Measurements from ENCODE around the gene CEACAM20.

Gene CEACAM20

GRCh38 chr19:44521370-44521769 is 8.1 kb downstream of the CEACAM20 start:
- WGBS: 86% methylated on average over 2 of the region's 2 CpGs
- H3K4me1 ChIP-seq (ENCODE audit: insufficient read depth, low read length): no peaks in the 10 kb centered on the region
- H3K27me3 ChIP-seq (ENCODE audit: insufficient read depth, low read length): no peaks in the 10 kb centered on the region; the same call in 1 of the 2 replicates
- H3K9me3 ChIP-seq (ENCODE audit: insufficient read depth, low read depth, low read length): 0 out of 2 replicates have a peak, but pooled peaks cover 5% of the 10 kb centered on the region
- no peak overlapping the region for H3K9ac ChIP-seq (ENCODE audit: low read depth, low read length)
- H3K4me3 ChIP-seq (ENCODE audit: low read length): no peak overlapping the region
- H3K27ac ChIP-seq (ENCODE audit: low read depth, low read length): no peak overlapping the region
- H3K36me3 ChIP-seq (ENCODE audit: insufficient read depth, low read length): no peaks in the 10 kb centered on the region

- H3K36me3 ChIP-seq (ENCODE audit: insufficient read depth, low read length): no peaks in the 10 kb centered on the region
- H3K4me3 ChIP-seq (ENCODE audit: low read length): no peak overlapping the region
- H3K9me3 ChIP-seq (ENCODE audit: insufficient read depth, low read depth, low read length): 0 out of 2 replicates have a peak, but pooled peaks cover 5% of the 10 kb centered on the region
- no peaks in the 10 kb centered on the region for H3K27me3 ChIP-seq (ENCODE audit: insufficient read depth, low read length)
- 76% methylated on average over 7 of the region's 7 CpGs for WGBS
- H3K4me1 ChIP-seq (ENCODE audit: insufficient read depth, low read length): no peaks in the 10 kb centered on the region
- no peak overlapping the region for H3K9ac ChIP-seq (ENCODE audit: low read depth, low read length)
- H3K27ac ChIP-seq (ENCODE audit: low read depth, low read length): no peak overlapping the region
Observed at GRCh38 chr19:44517146-44517545, 12.3 kb downstream of the CEACAM20 start.

- Histone ChIP-seq H3K36me3 (ENCODE audit: insufficient read depth, low read length) (no peaks in the 10 kb centered on the region), H3K9me3 (ENCODE audit: insufficient read depth, low read depth, low read length) (0 out of 2 replicates have a peak, but pooled peaks cover 1% of the 10 kb centered on the region), H3K27me3 (ENCODE audit: insufficient read depth, low read length) (no peaks in the 10 kb centered on the region), H3K27ac (ENCODE audit: low read depth, low read length) (no peak overlapping the region), H3K9ac (ENCODE audit: low read depth, low read length) (no peak overlapping the region), H3K4me1 (ENCODE audit: insufficient read depth, low read length) (no peaks in the 10 kb centered on the region), H3K4me3 (ENCODE audit: low read length) (no peak overlapping the region)
- 86% methylated on average over 1 of the region's 1 CpG for WGBS
Observed at GRCh38 chr19:44515907-44516306, 13.6 kb downstream of the CEACAM20 start.

- Histone ChIP-seq H3K4me1 (ENCODE audit: insufficient read depth, low read length) (no peaks in the 10 kb centered on the region), H3K36me3 (ENCODE audit: insufficient read depth, low read length) (no peaks in the 10 kb centered on the region), H3K27ac (ENCODE audit: low read depth, low read length) (no peak overlapping the region), H3K9ac (ENCODE audit: low read depth, low read length) (no peak overlapping the region), H3K27me3 (ENCODE audit: insufficient read depth, low read length) (no peaks in the 10 kb centered on the region), H3K4me3 (ENCODE audit: low read length) (no peak overlapping the region), H3K9me3 (ENCODE audit: insufficient read depth, low read depth, low read length) (no peaks in the 10 kb centered on the region)
- 93% methylated on average over 3 of the region's 3 CpGs for WGBS
Observed at GRCh38 chr19:44515031-44515430, 14.4 kb downstream of the CEACAM20 start.

- no peak overlapping the region for H3K27ac ChIP-seq (ENCODE audit: low read depth, low read length)
- no peaks in the 10 kb centered on the region for H3K36me3 ChIP-seq (ENCODE audit: insufficient read depth, low read length)
- 0 out of 2 replicates have a peak, but pooled peaks cover 3% of the 10 kb centered on the region for H3K27me3 ChIP-seq (ENCODE audit: insufficient read depth, low read length)
- WGBS: 37% methylated on average over 12 of the region's 12 CpGs
- H3K9me3 ChIP-seq (ENCODE audit: insufficient read depth, low read depth, low read length): peaks cover 10% of the 10 kb centered on the region; the same call in 1 of the 2 replicates
- no peak overlapping the region for H3K9ac ChIP-seq (ENCODE audit: low read depth, low read length)
- no peak overlapping the region for H3K4me3 ChIP-seq (ENCODE audit: low read length)
- H3K4me1 ChIP-seq (ENCODE audit: insufficient read depth, low read length): no peaks in the 10 kb centered on the region
Observed at GRCh38 chr19:44512326-44513298, 16.9 kb downstream of the CEACAM20 start.

GRCh38 chr19:44509478-44509877 is 20.0 kb downstream of the CEACAM20 start:
- Histone ChIP-seq H3K4me3 (ENCODE audit: low read length) (no peak overlapping the region), H3K36me3 (ENCODE audit: insufficient read depth, low read length) (no peaks in the 10 kb centered on the region), H3K27ac (ENCODE audit: low read depth, low read length) (no peak overlapping the region), H3K4me1 (ENCODE audit: insufficient read depth, low read length) (no peaks in the 10 kb centered on the region), H3K9ac (ENCODE audit: low read depth, low read length) (no peak overlapping the region), H3K27me3 (ENCODE audit: insufficient read depth, low read length) (peaks cover 10% of the 10 kb centered on the region; the same call in 1 of the 2 replicates), H3K9me3 (ENCODE audit: insufficient read depth, low read depth, low read length) (peaks cover 14% of the 10 kb centered on the region; the same call in 1 of the 2 replicates)

GRCh38 chr19:44499962-44500949 is 29.2 kb downstream of the CEACAM20 start, which contains the start of gene ZNF180:
Gene ZNF180 (minus strand): TSS chr19:44500522. CDS start chr19:44497334, 3,188 bp downstream.
- Histone ChIP-seq H3K9ac (ENCODE audit: low read depth, low read length) (peak within 1 kb of the TSS; percentile 79), H3K27ac (ENCODE audit: low read depth, low read length) (peak within 1 kb of the TSS; percentile 66), H3K9me3 (ENCODE audit: insufficient read depth, low read depth, low read length) (peaks cover 34% of the 10 kb centered on the region), H3K4me1 (ENCODE audit: insufficient read depth, low read length) (peaks cover 6% of the 10 kb centered on the region; the same call in 1 of the 2 replicates), H3K36me3 (ENCODE audit: insufficient read depth, low read length) (peaks cover 26% of the 10 kb centered on the region), H3K4me3 (ENCODE audit: low read length) (peak within 1 kb of the TSS; percentile 85), H3K27me3 (ENCODE audit: insufficient read depth, low read length) (no peaks in the 10 kb centered on the region)
- under 1% methylated on average over 75 of the region's 78 CpGs for WGBS

GRCh38 chr19:44499559-44499958 is 29.9 kb downstream of the CEACAM20 start:
- Histone ChIP-seq H3K27ac (ENCODE audit: low read depth, low read length) (peak overlapping the region; percentile 66; the same call in 1 of the 2 replicates), H3K4me1 (ENCODE audit: insufficient read depth, low read length) (peaks cover 6% of the 10 kb centered on the region; the same call in 1 of the 2 replicates), H3K4me3 (ENCODE audit: low read length) (peak overlapping the region; percentile 85), H3K36me3 (ENCODE audit: insufficient read depth, low read length) (peaks cover 33% of the 10 kb centered on the region), H3K27me3 (ENCODE audit: insufficient read depth, low read length) (no peaks in the 10 kb centered on the region), H3K9me3 (ENCODE audit: insufficient read depth, low read depth, low read length) (peaks cover 41% of the 10 kb centered on the region), H3K9ac (ENCODE audit: low read depth, low read length) (peak overlapping the region; percentile 79)
- WGBS: 20% methylated on average over 6 of the region's 6 CpGs

GRCh38 chr19:44498988-44499387 is 30.5 kb downstream of the CEACAM20 start:
- WGBS: 94% methylated on average over 9 of the region's 9 CpGs
- no peak overlapping the region for H3K9ac ChIP-seq (ENCODE audit: low read depth, low read length)
- peaks cover 46% of the 10 kb centered on the region for H3K9me3 ChIP-seq (ENCODE audit: insufficient read depth, low read depth, low read length)
- peaks cover 38% of the 10 kb centered on the region for H3K36me3 ChIP-seq (ENCODE audit: insufficient read depth, low read length)
- H3K4me3 ChIP-seq (ENCODE audit: low read length): peak overlapping the region; percentile 85
- H3K27me3 ChIP-seq (ENCODE audit: insufficient read depth, low read length): no peaks in the 10 kb centered on the region
- H3K27ac ChIP-seq (ENCODE audit: low read depth, low read length): no peak overlapping the region
- peaks cover 6% of the 10 kb centered on the region; the same call in 1 of the 2 replicates for H3K4me1 ChIP-seq (ENCODE audit: insufficient read depth, low read length)

- 100% methylated on average over 1 of the region's 1 CpG for WGBS
- Histone ChIP-seq H3K4me3 (ENCODE audit: low read length) (no peak overlapping the region), H3K9ac (ENCODE audit: low read depth, low read length) (no peak overlapping the region), H3K27me3 (ENCODE audit: insufficient read depth, low read length) (no peaks in the 10 kb centered on the region), H3K36me3 (ENCODE audit: insufficient read depth, low read length) (peaks cover 60% of the 10 kb centered on the region), H3K9me3 (ENCODE audit: insufficient read depth, low read depth, low read length) (peaks cover 69% of the 10 kb centered on the region), H3K4me1 (ENCODE audit: insufficient read depth, low read length) (peaks cover 6% of the 10 kb centered on the region; the same call in 1 of the 2 replicates), H3K27ac (ENCODE audit: low read depth, low read length) (no peak overlapping the region)
Observed at GRCh38 chr19:44496711-44497110, 32.8 kb downstream of the CEACAM20 start.
